ENCODE measurements around the gene PLXNA2.

- TF ChIP-seq, protein P1, sequence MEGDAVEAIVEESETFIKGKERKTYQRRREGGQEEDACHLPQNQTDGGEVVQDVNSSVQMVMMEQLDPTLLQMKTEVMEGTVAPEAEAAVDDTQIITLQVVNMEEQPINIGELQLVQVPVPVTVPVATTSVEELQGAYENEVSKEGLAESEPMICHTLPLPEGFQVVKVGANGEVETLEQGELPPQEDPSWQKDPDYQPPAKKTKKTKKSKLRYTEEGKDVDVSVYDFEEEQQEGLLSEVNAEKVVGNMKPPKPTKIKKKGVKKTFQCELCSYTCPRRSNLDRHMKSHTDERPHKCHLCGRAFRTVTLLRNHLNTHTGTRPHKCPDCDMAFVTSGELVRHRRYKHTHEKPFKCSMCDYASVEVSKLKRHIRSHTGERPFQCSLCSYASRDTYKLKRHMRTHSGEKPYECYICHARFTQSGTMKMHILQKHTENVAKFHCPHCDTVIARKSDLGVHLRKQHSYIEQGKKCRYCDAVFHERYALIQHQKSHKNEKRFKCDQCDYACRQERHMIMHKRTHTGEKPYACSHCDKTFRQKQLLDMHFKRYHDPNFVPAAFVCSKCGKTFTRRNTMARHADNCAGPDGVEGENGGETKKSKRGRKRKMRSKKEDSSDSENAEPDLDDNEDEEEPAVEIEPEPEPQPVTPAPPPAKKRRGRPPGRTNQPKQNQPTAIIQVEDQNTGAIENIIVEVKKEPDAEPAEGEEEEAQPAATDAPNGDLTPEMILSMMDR (IDR thresholded peaks at IDR 0.05; ENCODE audit: borderline replicate concordance, extremely low read depth, low read length, poor library complexity, severe bottlenecking): no peak
- TF ChIP-seq EZH2 (IDR thresholded peaks at IDR 0.05; ENCODE audit: borderline replicate concordance, low read depth, low read length, severe bottlenecking): no peak
These were observed 243.7 kb downstream of the PLXNA2 start for GRCh38 chr1:208000504-208000903.
